HepG2 (cell line): ENCODE data around the gene TGM2. TPM values are rescaled to one million over a fixed set of nuclear protein-coding genes. Genes with fewer than 3 reads are reported as not detected.

Experiments used
- AFF4 ChIP-seq: sonication (generic); formaldehyde crosslinking; IDR thresholded peaks from 2 replicates; pipeline ENCODE4 v1.4.0; 2020; ENCODE audit warnings: missing genetic modification reagents
- AHR ChIP-seq: IDR thresholded peaks from 2 replicates; pipeline ENCODE4 v1.6.1; 2018; ENCODE audit warnings: missing genetic modification reagents, missing compliant biosample characterization
- CENPBD1 ChIP-seq: sonication (generic); formaldehyde crosslinking; IDR thresholded peaks from 2 replicates; pipeline ENCODE4 v1.8.0; 2022; ENCODE audit warnings: missing genetic modification reagents, low read depth, mild to moderate bottlenecking, borderline replicate concordance
- DPF2 ChIP-seq: sonication (generic); formaldehyde crosslinking; IDR thresholded peaks from 2 replicates; pipeline ENCODE4 v1.4.0; 2020; ENCODE audit warnings: mild to moderate bottlenecking, low read depth, missing genetic modification reagents, borderline replicate concordance
- HCFC1 ChIP-seq: fragments of 150-350 bp; IDR thresholded peaks from 2 replicates; pipeline ENCODE4 v1.6.1; 2014; ENCODE audit warnings: low read depth, low read length
- ISX ChIP-seq: sonication (generic); formaldehyde crosslinking; conservative IDR thresholded peaks from 2 replicates; pipeline ENCODE4 v1.5.0; 2020; ENCODE audit warnings: missing genetic modification reagents
- MED8 ChIP-seq: sonication (generic); formaldehyde crosslinking; IDR thresholded peaks from 2 replicates; pipeline ENCODE4 v1.8.1; 2023; ENCODE audit warnings: mild to moderate bottlenecking, missing genetic modification reagents; ENCODE audit not compliant: insufficient replicate concordance
- SALL2 ChIP-seq: sonication (generic); formaldehyde crosslinking; IDR thresholded peaks from 2 replicates; pipeline ENCODE4 v1.8.1; 2023; ENCODE audit warnings: mild to moderate bottlenecking, missing genetic modification reagents, inconsistent platforms
- TERF1 ChIP-seq: sonication (generic); formaldehyde crosslinking; IDR thresholded peaks from 2 replicates; pipeline ENCODE4 v1.8.0; 2022; ENCODE audit warnings: mild to moderate bottlenecking, missing genetic modification reagents, moderate library complexity
- THAP7 ChIP-seq: sonication (generic); formaldehyde crosslinking; IDR thresholded peaks from 2 replicates; pipeline ENCODE4 v1.8.1; 2023; ENCODE audit warnings: mild to moderate bottlenecking, missing genetic modification reagents
- ZBTB10 ChIP-seq: sonication (generic); formaldehyde crosslinking; IDR thresholded peaks from 2 replicates; pipeline ENCODE4 v1.4.0; 2020; ENCODE audit warnings: missing genetic modification reagents, borderline replicate concordance
- ZBTB25 ChIP-seq: IDR thresholded peaks from 2 replicates; pipeline ENCODE4 v1.6.1; 2018; ENCODE audit warnings: missing genetic modification reagents
- ZNF121 ChIP-seq: sonication (generic); formaldehyde crosslinking; IDR thresholded peaks from 2 replicates; pipeline ENCODE4 v1.5.0; 2020; ENCODE audit warnings: mild to moderate bottlenecking, missing genetic modification reagents
- ZNF20 ChIP-seq: sonication (generic); formaldehyde crosslinking; IDR thresholded peaks from 2 replicates; pipeline ENCODE4 v1.4.0; 2020; ENCODE audit warnings: mild to moderate bottlenecking, moderate library complexity, missing genetic modification reagents
- ZNF431 ChIP-seq: sonication (generic); formaldehyde crosslinking; IDR thresholded peaks from 2 replicates; pipeline ENCODE4 v1.9.0; 2022; ENCODE audit warnings: missing genetic modification reagents, low read depth, mild to moderate bottlenecking, borderline replicate concordance
- ZXDC ChIP-seq: sonication (generic); formaldehyde crosslinking; IDR thresholded peaks from 2 replicates; pipeline ENCODE4 v1.5.0; 2020; ENCODE audit warnings: mild to moderate bottlenecking, missing genetic modification reagents
- polyA plus RNA-seq, 8 experiments: library from polyadenylated mRNA; depleted of rRNA in 3 of 8; stranded (reverse) in 7 of 8; unstranded in 1 of 8; fragments of >200 nt; fragmentation: Illumina TruSeq in 4 of 8; extraction: Trizol in 4 of 8; gene quantifications; 2 replicates each; pipeline versions ENCODE4 v1.2.1 to v1.2.3, GENCODE V29; 2011 to 2016; ENCODE audit warnings: low read depth in 4 of 8, missing spikeins in 1 of 8, mixed read lengths in 1 of 8; ENCODE audit not compliant: insufficient read depth in 1 of 8
- total RNA-seq, 5 experiments: library from RNA; depleted of rRNA; stranded (reverse); fragments of >200 nt; fragmentation: Illumina TruSeq; extraction: Trizol; gene quantifications; 2 replicates each; pipeline ENCODE4 v1.2.3, GENCODE V29; 2016; ENCODE audit warnings: low read depth in 1 of 5

TGM2 gene
- total and polyA plus RNA-seq, 2 of the 13 experiments (the other 11 are each of a cell fraction or from before 2014, with no cell fraction given), result 4.2 to 46.4 TPM

- peak; percentile 54 for TF ChIP-seq THAP7 (CRISPR knock-in tag)
- TF ChIP-seq ZNF20 (CRISPR knock-in tag), result no peak
- TF ChIP-seq AFF4 (CRISPR knock-in tag), result no peak; the same call in 1 of the 2 replicates
- 0 out of 2 replicates have a peak, but pooled peaks have one; percentile 37 for TF ChIP-seq ZXDC (CRISPR knock-in tag)
- TF ChIP-seq ZNF121, result no peak; the same call in 1 of the 2 replicates
- TF ChIP-seq SALL2, result peak; percentile 88; the same call in 1 of the 2 replicates
- peak; percentile 98 for TF ChIP-seq ZBTB25 (CRISPR knock-in tag)
- TF ChIP-seq ZBTB10 (CRISPR knock-in tag), result peak; percentile 86; the same call in 1 of the 2 replicates
- no peak for TF ChIP-seq CENPBD1 (CRISPR knock-in tag)
- peak; percentile 98 for TF ChIP-seq DPF2 (CRISPR knock-in tag)
- TF ChIP-seq TERF1, result no peak
- TF ChIP-seq HCFC1, result no peak
- TF ChIP-seq ISX, result no peak
- TF ChIP-seq MED8 (CRISPR knock-in tag), result peak; percentile 80
- TF ChIP-seq AHR (CRISPR knock-in tag), result peak; percentile 86
- TF ChIP-seq ZNF431, result peak; percentile 84; the same call in 1 of the 2 replicates
These were observed 21.8 kb downstream of the TGM2 start (continued) for GRCh38 chr20:38143238-38143645.
